ENCODE results near the gene ASB5. TPM values are rescaled to one million over a fixed set of nuclear protein-coding genes. Genes with fewer than 3 reads are reported as not detected.
"Not testable (repeated sequence)": the region's sequence is repeated elsewhere in the genome, so short reads cannot be mapped to it uniquely, and the experiment has no call there.

The ASB5 gene
- total RNA-seq, 6 experiments from 2014 or later, result 0.19 to 0.23 TPM; not detected in 4

DNA sequence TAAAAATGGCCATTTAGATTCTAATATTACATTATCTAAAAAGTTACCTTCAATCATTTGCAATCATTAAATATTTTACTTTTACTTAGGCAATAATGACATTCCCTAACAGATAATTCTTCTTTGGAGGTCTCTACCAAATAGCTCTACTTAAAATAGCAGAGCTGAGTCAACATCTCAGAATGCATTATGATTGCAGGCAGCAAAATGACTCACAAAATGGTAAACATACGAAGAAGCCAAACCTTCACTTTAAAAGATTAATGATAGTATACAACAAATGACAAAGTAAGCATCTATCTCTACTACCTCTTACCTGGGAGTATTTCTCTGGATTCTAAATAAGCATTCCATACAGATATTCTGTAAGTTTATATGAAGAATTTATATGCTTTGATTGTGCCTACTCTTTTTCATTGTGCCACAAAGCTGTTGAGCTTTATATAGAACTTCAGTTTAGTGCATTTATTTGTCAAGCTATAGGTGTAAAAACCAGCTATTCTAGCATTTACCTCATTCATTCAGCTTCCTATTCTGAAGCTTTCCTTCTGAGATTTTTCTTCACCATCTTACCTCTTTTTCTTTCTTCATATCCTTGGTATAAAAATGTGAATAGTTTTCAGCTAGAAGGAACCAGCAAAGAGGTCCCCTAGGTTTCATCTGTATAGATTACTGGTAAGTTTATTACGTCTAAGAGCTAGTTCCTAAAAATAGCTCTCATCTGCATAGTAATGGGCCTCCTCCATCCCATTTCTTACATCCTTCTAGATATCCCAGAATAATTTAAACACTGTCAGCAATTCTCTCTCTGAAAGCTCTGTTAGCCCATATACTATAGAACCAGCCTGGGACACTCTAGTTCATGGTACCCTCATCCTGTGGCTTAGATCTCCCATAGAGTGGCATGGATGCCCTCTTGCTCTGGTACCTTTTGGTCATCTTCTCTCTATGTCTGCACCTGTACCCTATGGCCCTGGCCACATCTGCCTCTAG is 33.6 kb upstream of the ASB5 start:
- ATAC-seq (no peak), DNase-seq (no peak)
- intact Hi-C loops (cut with DNase I), result no loop called here
- Histone ChIP-seq H3K9me3 (no peaks in the 10 kb centered on the region), H3K27me3 (no peaks in the 10 kb centered on the region), H3K36me3 (no peaks in the 10 kb centered on the region), H3K4me3 (no peak overlapping the region), H3K4me1 (no peaks in the 10 kb centered on the region), H3K27ac (no peak overlapping the region)
- TF ChIP-seq, protein P1, sequence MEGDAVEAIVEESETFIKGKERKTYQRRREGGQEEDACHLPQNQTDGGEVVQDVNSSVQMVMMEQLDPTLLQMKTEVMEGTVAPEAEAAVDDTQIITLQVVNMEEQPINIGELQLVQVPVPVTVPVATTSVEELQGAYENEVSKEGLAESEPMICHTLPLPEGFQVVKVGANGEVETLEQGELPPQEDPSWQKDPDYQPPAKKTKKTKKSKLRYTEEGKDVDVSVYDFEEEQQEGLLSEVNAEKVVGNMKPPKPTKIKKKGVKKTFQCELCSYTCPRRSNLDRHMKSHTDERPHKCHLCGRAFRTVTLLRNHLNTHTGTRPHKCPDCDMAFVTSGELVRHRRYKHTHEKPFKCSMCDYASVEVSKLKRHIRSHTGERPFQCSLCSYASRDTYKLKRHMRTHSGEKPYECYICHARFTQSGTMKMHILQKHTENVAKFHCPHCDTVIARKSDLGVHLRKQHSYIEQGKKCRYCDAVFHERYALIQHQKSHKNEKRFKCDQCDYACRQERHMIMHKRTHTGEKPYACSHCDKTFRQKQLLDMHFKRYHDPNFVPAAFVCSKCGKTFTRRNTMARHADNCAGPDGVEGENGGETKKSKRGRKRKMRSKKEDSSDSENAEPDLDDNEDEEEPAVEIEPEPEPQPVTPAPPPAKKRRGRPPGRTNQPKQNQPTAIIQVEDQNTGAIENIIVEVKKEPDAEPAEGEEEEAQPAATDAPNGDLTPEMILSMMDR (IDR thresholded peaks at IDR 0.05), result no peak
- TF ChIP-seq POLR2A (IDR thresholded peaks at IDR 0.05), result no peak
- 54% methylated on average over 2 of the region's 2 CpGs for WGBS (ENCODE audit: insufficient coverage, low coverage, low lambda C conversion rate, missing lambda C conversion rate)

DNA sequence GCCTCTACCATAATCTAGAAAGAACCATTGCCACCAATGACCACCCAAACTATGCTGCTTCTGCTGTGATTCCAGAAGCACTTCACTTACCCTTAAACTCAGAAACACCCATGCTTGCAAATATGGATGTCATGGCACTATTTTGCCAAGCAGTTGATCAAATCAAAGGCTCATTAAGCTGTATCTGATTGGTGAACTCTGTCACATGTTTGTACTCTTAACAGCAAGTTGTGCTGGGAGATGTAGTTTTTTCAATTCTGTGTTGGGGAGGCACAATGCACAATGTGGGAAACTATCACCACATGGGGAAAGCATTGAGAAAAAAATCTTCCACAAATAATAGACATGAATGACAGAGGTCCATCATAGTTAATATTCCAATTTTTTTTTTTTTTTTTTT is 31.5 kb upstream of the ASB5 start:
- no peak overlapping the region for H3K27ac ChIP-seq
- H3K4me1 ChIP-seq, result no peaks in the 10 kb centered on the region
- no peaks in the 10 kb centered on the region for H3K9me3 ChIP-seq
- DNase-seq (no peak), ATAC-seq (no peak)
- intact Hi-C loops (cut with DNase I), result no loop called here
- no peaks in the 10 kb centered on the region for H3K27me3 ChIP-seq
- TF ChIP-seq POLR2A (IDR thresholded peaks at IDR 0.05), result no peak
- TF ChIP-seq, protein P1 (IDR thresholded peaks at IDR 0.05), result no peak
- no peaks in the 10 kb centered on the region for H3K36me3 ChIP-seq
- H3K4me3 ChIP-seq, result no peak overlapping the region

DNA sequence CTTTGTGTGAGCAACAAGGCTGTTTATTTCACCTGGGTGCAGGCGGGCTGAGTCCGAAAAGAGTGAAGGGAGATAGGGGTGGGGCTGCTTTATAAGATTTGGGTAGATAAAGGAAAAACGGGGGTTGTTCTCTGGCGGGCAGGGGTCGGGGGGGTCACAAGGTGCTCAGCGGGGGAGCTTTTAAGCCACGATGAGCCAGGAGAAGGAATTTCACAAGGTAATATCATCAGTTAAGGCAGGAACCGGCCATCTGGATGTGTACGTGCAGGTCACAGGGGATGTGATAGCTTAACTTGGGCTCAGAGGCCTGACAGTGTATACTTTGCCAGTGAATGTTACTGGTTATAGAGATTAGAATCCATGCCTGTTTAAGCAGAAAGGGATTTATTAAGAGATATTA is 31.0 kb upstream of the ASB5 start:
- Histone ChIP-seq H3K9me3 (no peaks in the 10 kb centered on the region), H3K4me1 (no peaks in the 10 kb centered on the region), H3K4me3 (no peak overlapping the region), H3K36me3 (no peaks in the 10 kb centered on the region), H3K27me3 (no peaks in the 10 kb centered on the region), H3K27ac (no peak overlapping the region)
- TF ChIP-seq, protein P1 (IDR thresholded peaks at IDR 0.05), result no peak
- TF ChIP-seq POLR2A (IDR thresholded peaks at IDR 0.05), result no peak
- 69% methylated on average over 5 of the region's 9 CpGs for WGBS (ENCODE audit: insufficient coverage, low coverage, low lambda C conversion rate, missing lambda C conversion rate)
- ATAC-seq (no peak), DNase-seq (no peak)
- intact Hi-C loops (cut with DNase I), result no loop called here

DNA sequence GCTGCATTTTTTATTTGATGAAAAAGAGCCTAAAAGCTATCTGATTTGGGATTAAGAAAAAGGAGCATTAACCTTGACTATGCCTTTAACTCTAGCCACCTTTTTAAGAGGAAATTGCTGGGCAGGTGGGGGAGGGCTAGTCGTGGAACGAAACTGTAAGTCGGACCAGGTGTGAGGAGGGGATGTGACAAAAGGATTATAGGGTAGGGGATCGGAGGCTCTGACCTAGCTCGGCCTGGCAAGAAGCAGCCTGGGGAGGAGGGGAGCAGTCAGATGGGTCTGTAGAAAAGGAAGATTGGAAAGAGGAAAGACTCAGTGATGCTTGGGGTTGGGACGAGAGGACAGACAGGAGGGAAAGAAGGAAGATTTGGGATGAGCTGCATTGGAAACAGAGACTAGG is 29.6 kb upstream of the ASB5 start:
- H3K9me3 ChIP-seq, result no peaks in the 10 kb centered on the region
- no peak overlapping the region for H3K27ac ChIP-seq
- intact Hi-C loops (cut with DNase I), result no loop called here
- ATAC-seq, result no peak
- no peak for TF ChIP-seq POLR2A (IDR thresholded peaks at IDR 0.05)
- TF ChIP-seq, protein P1 (IDR thresholded peaks at IDR 0.05), result no peak
- no peak overlapping the region for H3K4me3 ChIP-seq
- no peaks in the 10 kb centered on the region for H3K4me1 ChIP-seq
- H3K27me3 ChIP-seq, result no peaks in the 10 kb centered on the region
- H3K36me3 ChIP-seq, result no peaks in the 10 kb centered on the region
- no peak for DNase-seq
- 60% methylated on average over 6 of the region's 6 CpGs for WGBS (ENCODE audit: insufficient coverage, low coverage, low lambda C conversion rate, missing lambda C conversion rate)

DNA sequence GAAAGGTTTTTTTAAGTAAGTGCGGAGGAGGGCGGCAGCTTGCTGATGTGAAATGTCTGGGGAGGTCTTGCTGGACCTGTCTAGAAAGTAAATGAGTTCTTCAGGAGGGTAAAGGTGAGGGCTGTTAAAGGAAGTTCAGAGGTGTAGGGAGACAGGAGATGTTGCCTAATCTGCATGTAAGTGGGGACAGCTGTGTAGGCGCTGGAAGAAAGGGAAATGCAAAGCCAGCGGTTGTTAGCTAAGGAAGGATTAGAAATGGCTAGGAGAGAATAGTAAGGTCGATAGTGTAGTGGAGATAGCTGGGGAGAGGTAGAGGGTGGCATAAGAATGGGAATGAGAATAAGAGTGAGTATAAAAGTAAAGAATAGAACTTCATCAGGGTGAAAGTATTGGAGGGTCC is 26.9 kb upstream of the ASB5 start:
- intact Hi-C loops (cut with DNase I); H3K9me3 ChIP-seq; H3K27me3 ChIP-seq; H3K36me3 ChIP-seq; H3K4me1 ChIP-seq; H3K27ac ChIP-seq; H3K4me3 ChIP-seq; DNase-seq; ATAC-seq: not testable (repeated sequence)
- 61% methylated on average over 5 of the region's 5 CpGs for WGBS (ENCODE audit: insufficient coverage, low coverage, low lambda C conversion rate, missing lambda C conversion rate)
